ENCODE data around the gene DPYD.

The DPYD gene

GRCh38 chr1:97726386-97726785 is 194.4 kb downstream of the DPYD start:
- FAIRE-seq (no peak), DNase-seq (ENCODE audit: insufficient read length, low spot score) (no peak)

- FAIRE-seq: no peak
Observed at GRCh38 chr1:97721221-97721620, 199.6 kb downstream of the DPYD start.

GRCh38 chr1:97712980-97713379 is 207.9 kb downstream of the DPYD start:
- DNase-seq (ENCODE audit: insufficient read length, low spot score): no peak
- no peak for FAIRE-seq

More at GRCh38 chr1:97721221-97721620, 199.6 kb downstream of the DPYD start:
- no peak for DNase-seq (ENCODE audit: insufficient read length, low spot score)

- no peak for FAIRE-seq
- DNase-seq (ENCODE audit: insufficient read length, low spot score): no peak
Observed at GRCh38 chr1:97711858-97712257, 209.0 kb downstream of the DPYD start.

GRCh38 chr1:97693601-97694000 is 227.2 kb downstream of the DPYD start:
- FAIRE-seq (no peak), DNase-seq (ENCODE audit: insufficient read length, low spot score) (no peak)

GRCh38 chr1:97691325-97691724 is 229.5 kb downstream of the DPYD start:
- DNase-seq (ENCODE audit: insufficient read length, low spot score) (no peak), FAIRE-seq (no peak)

GRCh38 chr1:97685360-97685759 is 235.5 kb downstream of the DPYD start:
- FAIRE-seq: no peak
- DNase-seq (ENCODE audit: insufficient read length, low spot score): no peak

- no peak for FAIRE-seq
Observed at GRCh38 chr1:97680894-97681293, 239.9 kb downstream of the DPYD start.

GRCh38 chr1:97680470-97680869 is 240.4 kb downstream of the DPYD start:
- DNase-seq (ENCODE audit: insufficient read length, low spot score): no peak
- no peak for FAIRE-seq

More at GRCh38 chr1:97680894-97681293, 239.9 kb downstream of the DPYD start:
- DNase-seq (ENCODE audit: insufficient read length, low spot score): no peak

- DNase-seq (ENCODE audit: insufficient read length, low spot score) (no peak), FAIRE-seq (no peak)
Observed at GRCh38 chr1:97677702-97678101, 243.1 kb downstream of the DPYD start.

- no peak for FAIRE-seq
- DNase-seq (ENCODE audit: insufficient read length, low spot score): no peak
Observed at GRCh38 chr1:97674517-97674916, 246.3 kb downstream of the DPYD start.

- FAIRE-seq: no peak
- DNase-seq (ENCODE audit: insufficient read length, low spot score): no peak
Observed at GRCh38 chr1:97668945-97669344, 251.9 kb downstream of the DPYD start.

- FAIRE-seq (no peak), DNase-seq (ENCODE audit: insufficient read length, low spot score) (no peak)
Observed at GRCh38 chr1:97660431-97661105, 260.3 kb downstream of the DPYD start.

GRCh38 chr1:97654876-97655585 is 265.8 kb downstream of the DPYD start:
- FAIRE-seq: no peak
- no peak for DNase-seq (ENCODE audit: insufficient read length, low spot score)

- DNase-seq (ENCODE audit: insufficient read length, low spot score): no peak
- no peak for FAIRE-seq
Observed at GRCh38 chr1:97651250-97651649, 269.6 kb downstream of the DPYD start.

GRCh38 chr1:97649591-97649990 is 271.2 kb downstream of the DPYD start:
- DNase-seq (ENCODE audit: insufficient read length, low spot score): no peak
- no peak for FAIRE-seq

- DNase-seq (ENCODE audit: insufficient read length, low spot score) (no peak), FAIRE-seq (no peak)
Observed at GRCh38 chr1:97647776-97648175, 273.1 kb downstream of the DPYD start.

- FAIRE-seq: no peak
- DNase-seq (ENCODE audit: insufficient read length, low spot score): no peak
Observed at GRCh38 chr1:97646071-97646470, 274.8 kb downstream of the DPYD start.

GRCh38 chr1:97640677-97641076 is 280.2 kb downstream of the DPYD start:
- FAIRE-seq (no peak), DNase-seq (ENCODE audit: insufficient read length, low spot score) (no peak)

- no peak for FAIRE-seq
- DNase-seq (ENCODE audit: insufficient read length, low spot score): no peak
Observed at GRCh38 chr1:97636941-97637340, 283.9 kb downstream of the DPYD start.

- DNase-seq (ENCODE audit: insufficient read length, low spot score) (no peak), FAIRE-seq (no peak)
Observed at GRCh38 chr1:97634758-97635157, 286.1 kb downstream of the DPYD start.

- FAIRE-seq: no peak
- DNase-seq (ENCODE audit: insufficient read length, low spot score): no peak
Observed at GRCh38 chr1:97632776-97633175, 288.1 kb downstream of the DPYD start.
